Neural cell (in vitro differentiated cells): ENCODE measurements around the gene HDAC4. TPM values are rescaled to one million over a fixed set of nuclear protein-coding genes. Genes with fewer than 3 reads are reported as not detected.

ENCODE experiments used
- H2AFZ ChIP-seq: fragments of 200-600, 300-800 bp; sonication (generic), shearing (Covaris generic); 2 replicates; pipeline ENCODE4 v1.6.0; 2014; ENCODE audit warnings: low read depth, mild to moderate bottlenecking, antibody characterized with exemption, low read length, moderate library complexity
- H3F3A ChIP-seq: fragments of 200-600 bp; shearing (Covaris generic); 2 replicates; pipeline ENCODE4 v1.6.1; 2016; ENCODE audit warnings: mild to moderate bottlenecking, moderate library complexity, mixed read lengths, antibody characterized with exemption, low read length; ENCODE audit not compliant: insufficient read depth, poor library complexity, severe bottlenecking
- H3K27ac ChIP-seq: fragments of 200-600, 300-800 bp; sonication (generic), shearing (Covaris generic); 2 replicates; pipeline ENCODE4 v1.5.1; 2014; ENCODE audit warnings: mild to moderate bottlenecking, low read length, moderate library complexity
- H3K27me3 ChIP-seq: fragments of 300-800, 200-600 bp; sonication (generic), shearing (Covaris generic); 2 replicates; pipeline ENCODE4 v1.6.0; 2014; ENCODE audit warnings: mild to moderate bottlenecking, low read depth, low read length, moderate library complexity; ENCODE audit not compliant: insufficient read depth
- H3K36me3 ChIP-seq: fragments of 300-800, 200-600 bp; sonication (generic), shearing (Covaris generic); 2 replicates; pipeline ENCODE4 v1.5.1; 2014; ENCODE audit warnings: mild to moderate bottlenecking, antibody characterized with exemption, low read length, moderate library complexity; ENCODE audit not compliant: insufficient read depth
- H3K4me2 ChIP-seq: fragments of 300-800, 200-600 bp; sonication (generic), shearing (Covaris generic); 2 replicates; pipeline ENCODE4 v1.6.0; 2014; ENCODE audit warnings: mild to moderate bottlenecking, low read length
- H3K4me3 ChIP-seq: fragments of 300-800, 200-600 bp; sonication (generic), shearing (Covaris generic); 2 replicates; pipeline ENCODE4 v1.5.1; 2014; ENCODE audit warnings: mild to moderate bottlenecking, low read length, moderate library complexity
- H3K79me2 ChIP-seq: fragments of 200-600 bp; shearing (Covaris generic); replicated peaks from 2 replicates; pipeline ENCODE4 v1.6.0; 2014; ENCODE audit warnings: mild to moderate bottlenecking, low read length, moderate library complexity; ENCODE audit not compliant: insufficient read depth
- H3K9ac ChIP-seq: fragments of 300-800, 200-600 bp; sonication (generic), shearing (Covaris generic); 2 replicates; pipeline ENCODE4 v1.6.1; 2016; ENCODE audit warnings: mild to moderate bottlenecking, low read length, mixed read lengths
- H3K9me2 ChIP-seq: fragments of 200-600 bp; shearing (Covaris generic); 2 replicates; pipeline ENCODE4 v1.6.1; 2016; ENCODE audit warnings: mild to moderate bottlenecking, low read length, mixed read lengths; ENCODE audit not compliant: insufficient read depth
- H3K9me3 ChIP-seq: fragments of 200-600, 300-800 bp; sonication (generic), shearing (Covaris generic); 2 replicates; pipeline ENCODE4 v1.6.1; 2016; ENCODE audit warnings: mild to moderate bottlenecking, mixed run types, low read length, moderate library complexity, mixed read lengths
- H4K20me1 ChIP-seq: fragments of 200-600 bp; shearing (Covaris generic); 2 replicates; pipeline ENCODE4 v1.6.1; 2016; ENCODE audit warnings: mild to moderate bottlenecking, mixed run types; ENCODE audit not compliant: insufficient read depth
- CTCF ChIP-seq: fragments of 450-650 bp; IDR thresholded peaks from 2 replicates; pipeline ENCODE4 v1.5.1; 2014; ENCODE audit warnings: antibody characterized with exemption, mild to moderate bottlenecking, moderate library complexity; ENCODE audit not compliant: poor library complexity, severe bottlenecking
- EP300 ChIP-seq: fragments of 450-650 bp; conservative IDR thresholded peaks from 2 replicates; pipeline ENCODE4 v1.6.1; 2014; ENCODE audit warnings: antibody characterized with exemption, mild to moderate bottlenecking, moderate library complexity; ENCODE audit not compliant: poor library complexity, severe bottlenecking
- EZH2 ChIP-seq: fragments of 200-600, 300-800 bp; shearing (Covaris generic), sonication (generic); IDR thresholded peaks from 2 replicates; pipeline ENCODE4 v1.6.1; 2014; ENCODE audit warnings: antibody characterized with exemption, low read length, borderline replicate concordance, mild to moderate bottlenecking; ENCODE audit not compliant: insufficient read depth, poor library complexity, severe bottlenecking
- MXI1 ChIP-seq: fragments of 450-650 bp; conservative IDR thresholded peaks from 2 replicates; pipeline ENCODE4 v1.6.1; 2014; ENCODE audit warnings: antibody characterized with exemption, mild to moderate bottlenecking; ENCODE audit not compliant: poor library complexity, severe bottlenecking
- POLR2AphosphoS5 ChIP-seq: IDR thresholded peaks from 2 replicates; pipeline ENCODE4 v1.6.1; 2012
- RAD21 ChIP-seq: fragments of 450-650 bp; conservative IDR thresholded peaks from 2 replicates; pipeline ENCODE4 v1.6.1; 2014; ENCODE audit warnings: antibody characterized with exemption, mild to moderate bottlenecking, moderate library complexity
- REST ChIP-seq: IDR thresholded peaks from 2 replicates; pipeline ENCODE4 v1.6.1; 2012; ENCODE audit warnings: borderline replicate concordance
- SMC3 ChIP-seq: fragments of 450-650 bp; conservative IDR thresholded peaks from 2 replicates; pipeline ENCODE4 v1.6.1; 2014; ENCODE audit warnings: antibody characterized with exemption, mild to moderate bottlenecking, moderate library complexity; ENCODE audit not compliant: poor library complexity
- TAF1 ChIP-seq: IDR thresholded peaks from 2 replicates; pipeline ENCODE4 v1.6.1; 2012; ENCODE audit warnings: low read depth
- polyA plus RNA-seq: library from polyadenylated mRNA; depleted of rRNA; stranded (reverse); fragments of >200 nt; gene quantifications from 2 replicates; pipeline ENCODE4 v1.2.3, GENCODE V29; 2014

The HDAC4 gene
- polyA plus RNA-seq, 1 donor from 2014 or later = 3.4 TPM

- no peak for TF ChIP-seq TAF1
- no peak for TF ChIP-seq MXI1
- TF ChIP-seq CTCF = no peak
- no peak for TF ChIP-seq POLR2AphosphoS5
- no peak for TF ChIP-seq REST
- TF ChIP-seq EP300 = no peak
- TF ChIP-seq EZH2 = no peak
- no peak for TF ChIP-seq RAD21
- no peak for TF ChIP-seq SMC3
- Histone ChIP-seq H3K9ac (no peak overlapping the region), H3F3A (no peaks in the 10 kb centered on the region), H3K9me2 (no peaks in the 10 kb centered on the region), H3K79me2 (no peaks in the 10 kb centered on the region), H3K27me3 (no peaks in the 10 kb centered on the region), H2AFZ (no peak overlapping the region), H3K27ac (no peak overlapping the region), H3K9me3 (no peaks in the 10 kb centered on the region), H3K36me3 (no peaks in the 10 kb centered on the region), H4K20me1 (no peaks in the 10 kb centered on the region), H3K4me2 (no peak overlapping the region), H3K4me3 (no peak overlapping the region)
Measured at GRCh38 chr2:239382384-239382880, 18.4 kb downstream of the HDAC4 start.

- Histone ChIP-seq H3K79me2 (no peaks in the 10 kb centered on the region), H3K36me3 (no peaks in the 10 kb centered on the region), H3K27me3 (no peaks in the 10 kb centered on the region)
Measured at GRCh38 chr2:239381709-239382134, 19.1 kb downstream of the HDAC4 start.

More at GRCh38 chr2:239381709-239382134, 19.1 kb downstream of the HDAC4 start:
- no peak overlapping the region for H3K4me3 ChIP-seq
- H3K9me2 ChIP-seq = no peaks in the 10 kb centered on the region
- H2AFZ ChIP-seq = no peak overlapping the region
- H3K27ac ChIP-seq = no peak overlapping the region
- no peak overlapping the region for H3K9ac ChIP-seq
- H3F3A ChIP-seq = no peaks in the 10 kb centered on the region
- no peaks in the 10 kb centered on the region for H3K9me3 ChIP-seq
- H3K4me2 ChIP-seq = no peak overlapping the region
- no peaks in the 10 kb centered on the region for H4K20me1 ChIP-seq
- TF ChIP-seq POLR2AphosphoS5 (no peak), EZH2 (no peak), EP300 (no peak), MXI1 (no peak), REST (no peak), RAD21 (no peak), TAF1 (no peak), SMC3 (no peak), CTCF (no peak)
